Chondrocyte (in vitro differentiated cells): Measurements from ENCODE around the gene CDH6. TPM values are rescaled to one million over a fixed set of nuclear protein-coding genes. Genes with fewer than 3 reads are reported as not detected.
A peak's percentile ranks its signal among the peaks of the same experiment; 100 is the strongest.

ENCODE experiments used
- DNase-seq: peaks from one replicate; pipeline ENCODE4 v3.0.0; 2021; ENCODE audit warnings: mixed read lengths, low spot score
- H3K27ac Mint-ChIP-seq: one replicate; pipeline ENCODE4 v1.8.0; 2021; ENCODE audit warnings: mild to moderate bottlenecking, moderate library complexity, mixed read lengths; ENCODE audit not compliant: unreplicated experiment
- H3K27me3 Mint-ChIP-seq: 2 replicates; pipeline ENCODE4 v1.8.0; 2021; ENCODE audit warnings: low read depth, mixed read lengths
- H3K36me3 Mint-ChIP-seq: 2 replicates; pipeline ENCODE4 v1.8.0; 2021; ENCODE audit warnings: low read depth, mixed read lengths
- H3K4me1 Mint-ChIP-seq: 2 replicates; pipeline ENCODE4 v1.8.0; 2021; ENCODE audit warnings: low read depth, mild to moderate bottlenecking, mixed read lengths
- H3K4me3 Mint-ChIP-seq: one replicate; pipeline ENCODE4 v1.8.0; 2021; ENCODE audit warnings: mild to moderate bottlenecking, moderate library complexity, mixed read lengths; ENCODE audit not compliant: unreplicated experiment
- H3K9me3 Mint-ChIP-seq: 2 replicates; pipeline ENCODE4 v1.8.0; 2021; ENCODE audit warnings: low read depth, mixed read lengths
- CTCF ChIP-seq: fragments of 200-600 bp; sonication (generic); IDR thresholded peaks from 2 replicates; pipeline ENCODE4 v1.5.0; 2021; ENCODE audit warnings: antibody characterized with exemption, mild to moderate bottlenecking, moderate library complexity
- total RNA-seq: library from RNA; stranded (reverse); gene quantifications from 3 replicates; pipeline ENCODE4 v1.2.1, GENCODE V29; 2021

The CDH6 gene
- total RNA-seq, 1 donor from 2014 or later: 50.7 TPM

- H3K9me3 Mint-ChIP-seq: no peaks in the 10 kb centered on the region
- no peak for DNase-seq
- H3K36me3 Mint-ChIP-seq: no peaks in the 10 kb centered on the region
- TF ChIP-seq CTCF: peak; percentile 93
- H3K4me1 Mint-ChIP-seq: no peaks in the 10 kb centered on the region
- H3K27me3 Mint-ChIP-seq: no peaks in the 10 kb centered on the region
- H3K27ac Mint-ChIP-seq: no peak overlapping the region
- H3K4me3 Mint-ChIP-seq: no peak overlapping the region
These were observed 6.7 kb upstream of the CDH6 start for GRCh38 chr5:31186672-31187267.

- no peak for TF ChIP-seq CTCF
- no peak for DNase-seq
- no peak overlapping the region for H3K4me3 Mint-ChIP-seq
These were observed 5.9 kb upstream of the CDH6 start for GRCh38 chr5:31187591-31187990.

GRCh38 chr5:31192442-31192841, 1.0 kb upstream of the CDH6 start:
- no peak overlapping the region for H3K4me3 Mint-ChIP-seq
- no peaks in the 10 kb centered on the region for H3K36me3 Mint-ChIP-seq
- no peaks in the 10 kb centered on the region for H3K9me3 Mint-ChIP-seq
- no peak for TF ChIP-seq CTCF
- DNase-seq: no peak
- H3K27ac Mint-ChIP-seq: no peak overlapping the region
- peaks cover 41% of the 10 kb centered on the region for H3K4me1 Mint-ChIP-seq
- H3K27me3 Mint-ChIP-seq: no peaks in the 10 kb centered on the region

More at GRCh38 chr5:31187591-31187990, 5.9 kb upstream of the CDH6 start:
- Mint-ChIP-seq H3K36me3 (no peaks in the 10 kb centered on the region), H3K9me3 (no peaks in the 10 kb centered on the region), H3K27me3 (no peaks in the 10 kb centered on the region), H3K4me1 (peaks cover 2% of the 10 kb centered on the region), H3K27ac (no peak overlapping the region)

GRCh38 chr5:31193116-31193515, 370 bp upstream of the CDH6 start:
- Mint-ChIP-seq H3K9me3 (no peaks in the 10 kb centered on the region), H3K36me3 (no peaks in the 10 kb centered on the region), H3K27ac (peak overlapping the region; percentile 54), H3K27me3 (no peaks in the 10 kb centered on the region), H3K4me3 (peak overlapping the region; percentile 76), H3K4me1 (peaks cover 48% of the 10 kb centered on the region)
- no peak for DNase-seq
- no peak for TF ChIP-seq CTCF

GRCh38 chr5:31194468-31194813, 955 bp downstream of the CDH6 start:
- TF ChIP-seq CTCF: no peak
- H3K27me3 Mint-ChIP-seq: no peaks in the 10 kb centered on the region
- H3K4me1 Mint-ChIP-seq: peaks cover 57% of the 10 kb centered on the region
- peak overlapping the region; percentile 76 for H3K4me3 Mint-ChIP-seq
- DNase-seq: no peak
- H3K27ac Mint-ChIP-seq: peak overlapping the region; percentile 92
- H3K9me3 Mint-ChIP-seq: no peaks in the 10 kb centered on the region
- H3K36me3 Mint-ChIP-seq: no peaks in the 10 kb centered on the region
